ENCODE measurements around the gene ESYT2.

Gene ESYT2

DNA sequence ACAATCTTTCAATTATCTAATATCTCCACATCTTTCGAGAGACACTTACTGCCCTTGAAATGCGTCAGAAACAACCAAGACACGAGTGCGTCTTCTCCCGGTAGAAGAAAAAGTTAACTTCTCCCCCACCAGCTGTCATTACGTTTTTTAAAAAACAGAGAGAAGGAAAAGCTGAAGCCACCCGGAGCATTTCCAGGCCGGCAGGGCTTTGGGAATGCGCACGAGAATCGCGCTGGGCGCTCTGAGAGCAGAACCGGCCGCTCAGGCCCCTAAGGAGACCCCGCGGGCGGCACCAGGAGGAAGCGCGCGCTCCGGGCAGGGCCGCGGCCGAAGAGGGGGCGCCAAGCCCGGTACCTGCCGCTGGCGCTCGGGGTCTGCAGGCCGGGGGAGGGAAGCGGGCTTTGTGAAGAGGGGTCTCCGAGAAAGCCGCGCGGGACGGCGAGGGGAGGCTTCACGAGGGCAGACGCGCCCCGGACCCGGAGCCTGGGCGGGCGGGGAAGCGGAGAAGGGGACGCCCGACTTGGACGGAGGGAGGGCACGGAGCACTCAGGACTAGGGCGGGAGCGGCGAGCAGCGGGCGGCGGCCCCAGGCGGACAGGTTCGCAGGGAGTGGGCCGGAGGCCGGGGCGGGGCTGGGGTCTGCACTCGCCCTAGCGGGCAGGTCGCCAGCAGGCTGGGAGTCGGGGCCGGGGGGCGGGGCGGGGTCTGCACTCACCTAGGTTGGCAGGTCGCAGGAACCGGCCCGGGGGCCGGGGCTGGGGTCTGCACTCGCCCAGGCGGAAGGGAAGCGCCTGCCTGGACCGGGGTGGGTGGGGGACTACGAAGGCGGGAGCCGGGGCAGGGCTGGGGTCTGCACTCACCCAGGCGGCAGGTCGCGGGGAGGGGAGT lies 932 bp downstream of the ESYT2 start:
- DNase-seq (ENCODE audit: low read depth, low spot score) = no peak

DNA sequence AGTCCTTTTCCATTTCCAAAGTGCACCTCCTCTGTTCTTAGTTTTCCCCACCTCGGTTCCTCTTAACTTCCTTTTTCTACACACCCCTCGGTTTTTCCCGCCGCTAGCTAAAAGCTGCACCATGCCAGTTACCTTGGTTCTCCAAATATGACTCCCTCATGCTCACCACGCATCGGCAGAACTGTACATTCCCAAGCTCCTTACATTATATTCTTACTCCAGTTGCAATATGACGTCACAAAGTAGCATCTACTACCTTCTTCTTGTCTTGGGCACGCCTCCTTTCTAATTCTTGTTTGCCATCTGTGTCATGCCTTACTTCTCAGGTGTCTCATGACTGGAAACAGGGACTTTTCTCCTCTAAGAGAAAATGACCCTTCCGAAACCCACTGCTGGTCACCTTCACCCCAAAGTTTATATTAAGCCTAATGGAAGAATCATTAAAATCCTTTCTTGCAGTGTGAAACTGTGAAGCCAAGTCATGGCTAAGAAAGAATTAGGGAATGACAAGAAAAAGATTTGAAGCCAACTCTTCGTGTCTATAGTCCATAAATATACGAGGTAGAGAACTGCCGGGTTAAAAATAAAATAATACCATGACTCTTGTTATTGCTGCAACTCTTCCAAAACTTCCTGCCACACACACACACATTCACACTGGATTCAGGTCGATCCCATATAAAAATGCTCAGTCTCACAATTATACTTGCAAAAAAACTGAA lies 1.7 kb downstream of the ESYT2 start:
- DNase-seq (ENCODE audit: low read depth, low spot score) = no peak

GRCh38 chr7:158825628-158826289 lies 3.5 kb downstream of the ESYT2 start:
- DNase-seq (ENCODE audit: low read depth, low spot score) = no peak

- DNase-seq (ENCODE audit: low read depth, low spot score) = no peak
Measured at GRCh38 chr7:158824028-158824427, 5.3 kb downstream of the ESYT2 start.

DNA sequence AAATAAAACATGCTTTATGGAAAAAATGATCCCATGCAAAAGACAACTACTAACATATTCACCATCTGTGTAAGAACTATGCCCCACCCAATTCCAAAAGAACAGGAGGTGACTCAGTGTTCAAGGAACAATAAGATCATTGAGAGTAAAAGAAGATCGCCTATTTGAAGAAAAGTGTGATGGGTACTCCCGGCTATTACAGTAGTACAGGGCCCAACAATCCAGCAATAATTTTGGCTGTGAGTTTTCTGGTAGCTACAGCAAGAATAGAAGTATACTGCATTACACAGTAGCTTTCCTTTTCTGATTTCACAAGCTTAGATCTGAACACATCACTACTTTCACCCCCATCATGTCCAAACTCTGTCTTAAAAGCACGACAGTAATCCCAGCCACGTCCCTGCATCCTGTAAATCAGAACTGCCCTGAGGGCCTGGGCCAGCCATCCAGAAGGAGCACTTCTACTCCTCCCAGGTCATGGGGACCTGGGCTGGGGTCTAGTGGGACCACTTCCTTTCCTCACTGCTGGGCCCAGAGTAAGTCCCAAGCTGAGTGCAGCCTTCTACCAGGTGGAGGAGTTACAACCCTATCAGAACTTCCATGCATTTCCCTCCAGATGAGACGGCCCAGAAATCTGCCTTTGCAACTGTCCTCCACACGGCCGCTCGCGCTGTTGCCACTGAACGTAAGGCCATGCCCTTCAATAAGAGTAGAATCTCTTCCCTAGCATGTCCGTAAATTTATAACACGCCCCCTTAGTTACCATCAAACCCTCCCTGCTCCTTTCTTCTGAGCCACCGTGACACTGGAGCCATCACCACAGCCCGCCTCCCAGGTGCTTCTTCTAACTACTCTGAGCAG lies 7.9 kb downstream of the ESYT2 start:
- no peak for DNase-seq (ENCODE audit: low read depth, low spot score)

DNA sequence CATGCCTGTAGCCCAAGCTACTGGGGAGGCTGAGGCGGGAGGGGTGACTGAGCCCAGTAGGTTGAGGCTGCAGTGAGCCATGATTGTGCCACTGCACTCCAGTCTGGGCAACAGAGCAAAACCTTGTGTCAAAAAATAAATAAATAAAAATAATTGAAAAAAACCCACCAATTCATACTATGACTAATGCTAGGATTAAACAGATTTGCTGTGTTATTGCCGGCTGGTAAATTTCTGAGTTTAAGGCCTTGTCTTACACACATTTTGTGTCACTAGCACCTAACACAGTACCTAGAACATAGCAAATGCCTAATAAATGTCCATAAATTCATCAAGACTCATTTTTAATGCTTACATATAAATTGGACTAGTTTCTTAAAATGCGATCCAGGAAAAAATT lies 8.7 kb downstream of the ESYT2 start:
- no peak for DNase-seq (ENCODE audit: low read depth, low spot score)

DNA sequence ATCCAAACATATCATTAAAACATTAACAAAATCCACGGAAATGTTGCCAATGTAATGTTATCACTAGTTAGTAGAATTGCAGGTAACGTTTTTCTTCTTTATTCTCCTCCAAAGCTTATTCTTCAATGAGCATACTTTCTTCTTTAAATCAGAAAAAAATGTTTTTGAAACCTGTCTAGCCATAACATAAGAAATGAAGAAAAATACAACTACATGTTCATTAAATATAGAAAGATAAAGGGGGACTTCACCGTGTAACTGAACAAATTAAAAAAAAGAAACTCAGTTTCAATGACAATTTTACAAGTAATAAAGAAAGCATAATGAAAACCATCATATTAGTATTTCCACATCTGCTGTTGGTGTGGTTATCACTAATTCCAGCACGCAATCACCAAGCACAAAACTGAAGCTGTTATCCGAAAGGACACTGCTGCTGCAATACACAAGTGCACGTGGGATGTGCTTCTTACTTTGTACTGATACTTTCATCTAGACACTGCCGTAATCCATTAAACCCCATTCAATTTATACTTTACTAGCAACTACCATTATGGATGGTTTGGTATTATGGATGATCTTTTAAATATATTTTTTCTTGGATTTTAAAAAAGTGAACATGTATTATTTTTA lies 9.6 kb downstream of the ESYT2 start:
- no peak for DNase-seq (ENCODE audit: low read depth, low spot score)

DNA sequence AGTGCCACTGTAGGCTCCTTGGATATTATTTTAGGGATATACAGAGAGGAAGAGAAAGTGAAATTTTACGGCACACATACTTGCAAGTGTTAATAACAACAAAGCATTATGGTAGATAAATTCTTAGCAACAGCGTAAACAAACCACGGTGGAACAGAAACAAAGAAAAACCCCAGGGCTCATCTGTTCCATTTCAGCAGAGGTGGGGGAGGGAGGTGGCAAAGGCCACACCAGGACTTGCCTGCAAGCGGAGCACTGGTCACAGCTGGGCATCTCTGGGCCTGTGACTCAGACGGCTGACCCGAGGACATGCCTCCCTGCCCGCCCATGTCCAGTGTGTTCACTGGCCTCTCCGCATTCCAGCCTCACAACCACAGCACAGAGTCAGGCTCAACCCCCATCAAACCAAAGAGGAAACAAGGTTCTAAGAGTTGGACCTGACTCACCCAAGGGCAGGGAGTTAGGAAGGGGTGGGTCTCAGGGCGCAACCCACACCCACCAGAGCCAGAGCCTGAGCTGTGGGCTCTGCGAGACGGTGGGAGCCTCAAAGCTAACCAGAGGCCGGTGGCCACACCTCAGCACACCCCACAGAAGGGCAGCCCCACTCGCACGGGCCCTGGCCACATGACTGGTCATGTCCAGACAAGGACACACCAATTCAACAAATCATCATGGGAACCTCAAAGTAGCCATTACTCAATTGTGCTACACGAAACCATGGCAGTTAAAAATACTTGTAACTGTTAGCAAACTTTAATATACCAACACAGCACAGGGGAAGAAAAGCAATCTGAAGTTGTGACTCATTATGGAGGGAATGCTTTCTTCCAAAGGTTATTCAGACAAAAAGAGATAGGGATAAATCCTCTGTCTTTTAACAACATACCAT lies 10.7 kb downstream of the ESYT2 start:
- no peak for DNase-seq (ENCODE audit: low read depth, low spot score)

DNA sequence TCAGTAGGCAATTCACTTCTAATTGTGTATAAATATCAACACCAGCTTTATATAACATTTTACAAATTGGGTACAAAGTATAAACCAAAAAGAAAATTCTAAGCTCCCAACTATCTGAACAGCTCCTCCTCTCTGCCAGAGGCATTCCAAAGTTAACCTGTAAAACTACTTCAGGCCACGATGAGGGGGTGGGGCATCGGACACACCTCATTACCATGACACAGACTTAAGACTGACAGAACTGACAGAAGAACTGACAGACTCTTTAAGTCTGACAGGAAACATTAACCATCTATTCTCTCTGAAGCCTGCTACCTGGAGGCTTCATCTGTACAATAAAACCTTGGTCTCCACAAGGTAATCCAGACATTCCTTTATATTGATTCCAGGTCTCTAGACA lies 12.3 kb downstream of the ESYT2 start:
- DNase-seq (ENCODE audit: low read depth, low spot score) = no peak

DNA sequence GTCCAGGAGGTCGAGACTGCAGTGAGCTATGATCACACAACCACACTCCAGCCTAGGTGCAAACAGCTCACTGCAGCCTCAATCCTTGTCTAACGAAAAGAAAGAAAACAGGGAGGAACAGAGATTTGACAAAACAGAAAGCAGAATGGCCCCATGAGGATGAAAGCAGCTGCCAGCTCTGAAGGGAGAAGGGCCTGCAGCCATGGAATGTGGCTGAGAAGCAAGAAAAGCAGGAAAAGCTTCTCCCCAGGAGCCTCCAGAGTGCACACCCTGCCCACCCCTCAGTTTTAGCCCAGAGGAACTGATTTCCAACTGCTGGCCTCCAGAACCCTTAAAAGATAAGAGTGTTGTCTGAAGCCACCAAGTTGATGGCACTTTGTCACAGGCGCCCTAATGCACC lies 13.0 kb downstream of the ESYT2 start:
- no peak for DNase-seq (ENCODE audit: low read depth, low spot score)

- DNase-seq (ENCODE audit: low read depth, low spot score) = no peak
Measured at GRCh38 chr7:158815800-158816128, 13.5 kb downstream of the ESYT2 start.

- no peak for DNase-seq (ENCODE audit: low read depth, low spot score)
Measured at GRCh38 chr7:158815083-158815799, 14.1 kb downstream of the ESYT2 start.

- DNase-seq (ENCODE audit: low read depth, low spot score) = no peak
Measured at GRCh38 chr7:158814637-158815036, 14.7 kb downstream of the ESYT2 start.

DNA sequence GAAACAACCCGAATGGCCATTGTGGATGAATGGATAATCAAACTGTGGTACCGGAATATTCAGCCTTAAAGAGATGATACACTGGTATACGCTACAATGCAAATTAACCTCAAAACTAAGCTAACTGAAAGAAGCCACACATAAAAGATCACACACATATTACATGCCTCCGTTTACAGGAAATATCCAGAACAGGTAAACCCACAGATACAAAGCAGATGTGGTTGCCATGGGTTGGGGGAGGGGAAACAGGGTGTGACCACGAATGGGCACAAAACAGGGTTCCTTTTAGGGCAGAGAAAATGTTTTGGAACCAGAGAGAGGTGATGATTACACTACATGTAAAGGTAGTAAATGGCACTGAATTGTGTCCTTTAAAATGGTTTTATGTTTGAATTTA lies 16.6 kb downstream of the ESYT2 start:
- no peak for DNase-seq (ENCODE audit: low read depth, low spot score)

DNA sequence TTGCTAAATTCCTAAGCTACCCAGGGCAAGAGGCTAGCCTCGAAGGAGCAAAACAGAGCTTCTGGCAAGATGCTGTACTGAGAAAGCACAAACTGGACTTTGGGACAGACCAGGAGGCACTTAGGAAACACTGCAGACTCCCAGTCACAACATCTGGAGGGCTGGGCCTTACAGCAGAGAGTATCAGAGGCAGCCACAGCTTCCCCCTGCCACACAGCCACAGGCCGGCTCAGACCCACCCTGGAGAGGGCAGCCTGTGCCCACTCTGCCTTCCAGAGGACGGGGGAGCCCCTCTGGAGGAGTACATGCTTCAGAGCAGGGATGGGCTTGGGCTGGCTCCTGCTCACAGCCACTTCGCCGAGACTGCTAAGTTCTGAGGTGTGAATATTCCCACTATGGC lies 17.4 kb downstream of the ESYT2 start:
- no peak for DNase-seq (ENCODE audit: low read depth, low spot score)

- DNase-seq (ENCODE audit: low read depth, low spot score) = no peak
Measured at GRCh38 chr7:158811461-158811860, 17.8 kb downstream of the ESYT2 start.

DNA sequence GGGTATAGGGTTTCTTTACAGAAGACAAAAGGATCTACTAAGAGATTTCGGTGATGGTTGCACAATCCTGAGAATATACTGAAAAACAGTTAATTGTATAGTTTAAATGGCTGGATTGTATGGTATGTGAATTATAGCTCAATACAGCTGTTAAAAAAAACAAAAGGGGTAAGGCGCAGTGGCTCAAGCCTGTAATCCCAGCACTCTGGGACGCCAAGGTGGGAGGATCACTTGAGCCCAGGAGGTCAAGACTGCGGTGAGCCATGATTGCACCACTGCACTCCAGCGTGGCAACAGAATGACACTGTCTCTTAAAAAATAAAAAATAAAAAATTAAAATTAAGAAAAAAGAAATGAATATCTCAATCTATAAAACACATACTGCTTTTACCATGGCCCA lies 18.5 kb downstream of the ESYT2 start:
- DNase-seq (ENCODE audit: low read depth, low spot score) = no peak

DNA sequence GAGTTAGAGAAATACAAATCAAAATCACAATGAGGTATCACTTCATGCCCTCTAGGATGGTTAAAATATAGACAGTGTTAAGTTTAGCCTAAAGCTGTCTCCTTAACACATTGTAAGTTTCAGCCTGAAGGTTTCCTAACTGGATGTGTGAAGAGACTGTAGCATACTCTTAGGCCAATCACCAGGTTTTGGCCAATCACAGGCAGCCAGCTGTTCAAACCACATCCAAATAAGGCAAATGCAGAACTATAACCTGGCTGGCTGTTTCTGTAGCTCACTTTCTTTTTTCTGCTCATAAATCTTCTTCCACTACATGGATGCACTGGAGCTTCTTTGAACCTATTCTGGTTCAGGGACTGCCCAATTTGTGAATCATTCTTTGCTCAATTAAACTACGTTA lies 19.7 kb downstream of the ESYT2 start:
- DNase-seq (ENCODE audit: low read depth, low spot score) = no peak

GRCh38 chr7:158808126-158808525 lies 21.2 kb downstream of the ESYT2 start:
- DNase-seq (ENCODE audit: low read depth, low spot score) = no peak

DNA sequence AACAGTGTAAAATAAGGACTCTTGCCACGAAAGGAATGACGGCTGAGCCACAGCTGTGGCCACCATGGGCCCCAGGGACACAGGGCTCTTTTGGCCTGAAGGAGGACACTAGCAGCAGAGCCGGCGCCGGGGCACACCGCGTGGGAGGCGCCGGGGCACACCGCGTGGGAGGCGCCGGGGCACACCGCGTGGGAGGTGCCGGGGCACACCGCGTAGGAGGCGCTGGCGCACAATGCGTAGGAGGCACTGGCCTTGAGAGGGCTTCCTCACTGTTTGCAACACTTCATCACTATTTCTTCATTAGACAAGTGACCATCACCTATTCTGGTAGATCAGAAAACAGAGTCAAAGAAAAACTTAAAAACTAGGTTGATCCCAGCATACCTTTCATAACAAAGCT lies 23.4 kb downstream of the ESYT2 start:
- no peak for DNase-seq (ENCODE audit: low read depth, low spot score)

Measured in iPS DF 19.7 (cell line).